DLD1 (cell line): Measurements from ENCODE around the gene PDGFB.

Source experiments
- in situ Hi-C: cut with HindIII; loops from 2 replicates; pipeline ENCODE4 v1.10.0; 2017; ENCODE audit warnings: low sequenced_read_pairs

The PDGFB gene

GRCh38 chr22:39176714-39177455 is 67.9 kb downstream of the PDGFB start:
- in situ Hi-C loops: no loop called here

- in situ Hi-C loops: no loop called here
Observed at GRCh38 chr22:39176143-39176713, 68.6 kb downstream of the PDGFB start.

- in situ Hi-C loops: no loop called here
Observed at GRCh38 chr22:39175353-39176142, 69.2 kb downstream of the PDGFB start.

- in situ Hi-C loops: no loop called here
Observed at GRCh38 chr22:39174498-39175352, 70.1 kb downstream of the PDGFB start.

- in situ Hi-C loops: no loop called here
Observed at GRCh38 chr22:39173787-39174497, 70.8 kb downstream of the PDGFB start.
